ENCODE data around the gene MAPKAP1.

The MAPKAP1 gene

DNA sequence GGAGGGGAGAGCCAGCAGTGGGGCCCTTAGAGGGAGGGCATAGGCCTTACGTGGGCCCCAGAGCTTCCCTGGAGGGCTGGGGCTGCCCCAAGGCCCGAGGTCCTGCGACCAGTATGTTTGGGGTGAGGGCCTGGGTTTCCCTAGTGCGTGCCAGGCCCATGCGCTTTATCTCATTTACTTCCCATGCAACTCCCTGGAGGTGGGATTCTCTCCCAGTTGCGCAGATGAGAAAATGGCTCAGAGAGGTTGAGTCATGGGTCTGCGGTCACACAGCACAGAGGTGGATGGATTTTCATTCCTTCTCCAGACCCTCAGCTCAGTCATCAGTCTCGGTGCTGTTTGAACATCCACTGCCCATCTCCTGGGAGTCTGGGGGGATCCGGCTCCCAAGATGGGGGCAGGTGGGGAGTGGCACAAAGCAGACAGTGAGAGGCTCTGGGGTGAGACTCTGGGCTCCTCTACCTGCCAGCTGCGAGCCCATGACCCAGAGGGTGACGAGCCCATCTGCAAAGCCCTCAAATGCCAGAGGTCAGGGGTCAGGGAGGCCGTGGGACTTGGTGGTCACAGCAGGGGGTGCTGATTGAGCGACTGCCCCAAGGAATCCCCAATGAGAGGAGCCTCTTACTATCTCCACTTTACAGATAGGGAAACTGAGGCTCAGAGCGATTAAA, 274.2 kb downstream of the MAPKAP1 start:
- no peaks in the 10 kb centered on the region for H3K4me1 ChIP-seq (ENCODE audit: control insufficient read depth in 1 of 2, insufficient read depth in 2 of 2, low read length in 2 of 2)
- no peak overlapping the region for H3K4me3 ChIP-seq (ENCODE audit: low read depth in 1 of 2, low read length in 2 of 2)
- H3K36me3 ChIP-seq (ENCODE audit: control insufficient read depth in 1 of 2, insufficient read depth in 2 of 2, low read length in 2 of 2): no peaks in the 10 kb centered on the region
- no peak overlapping the region for H3K9ac ChIP-seq (ENCODE audit: low read depth in 1 of 2, low read length in 2 of 2)
- no peaks in the 10 kb centered on the region for H3K9me3 ChIP-seq (ENCODE audit: control insufficient read depth in 1 of 2, low read length in 2 of 2)
- H3K27me3 ChIP-seq (ENCODE audit: control insufficient read depth in 1 of 2, insufficient read depth in 2 of 2, low read length in 2 of 2): no peaks in the 10 kb centered on the region
- H3K27ac ChIP-seq (ENCODE audit: low read depth, low read length): no peak overlapping the region

DNA sequence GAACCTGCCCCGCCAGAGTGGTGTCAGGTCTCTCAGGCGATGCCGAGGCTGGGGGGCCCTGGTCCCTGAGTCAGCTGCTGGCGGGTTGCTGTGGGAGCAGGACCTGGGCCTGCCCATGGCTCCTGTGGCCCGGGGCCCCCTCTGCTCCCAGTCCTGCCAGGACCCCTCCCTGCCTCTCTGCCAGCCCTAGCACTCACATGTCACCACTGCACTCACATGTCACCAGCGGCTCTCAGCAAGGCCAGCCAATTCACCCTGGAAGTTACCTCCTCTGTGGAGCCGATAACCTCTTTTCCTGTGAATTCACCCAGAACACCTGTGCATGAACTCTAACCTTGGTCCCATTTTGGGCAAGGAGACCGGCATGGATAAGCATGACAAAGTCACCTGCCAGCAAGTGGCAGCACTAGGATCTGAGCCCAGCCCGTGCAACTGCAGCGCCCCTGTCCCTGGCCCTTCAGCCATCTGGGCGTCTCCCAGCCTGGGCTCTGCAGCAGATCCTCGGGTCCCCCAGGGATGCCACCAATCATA, 275.2 kb downstream of the MAPKAP1 start:
- no peaks in the 10 kb centered on the region for H3K9me3 ChIP-seq (ENCODE audit: control insufficient read depth in 1 of 2, low read length in 2 of 2)

DNA sequence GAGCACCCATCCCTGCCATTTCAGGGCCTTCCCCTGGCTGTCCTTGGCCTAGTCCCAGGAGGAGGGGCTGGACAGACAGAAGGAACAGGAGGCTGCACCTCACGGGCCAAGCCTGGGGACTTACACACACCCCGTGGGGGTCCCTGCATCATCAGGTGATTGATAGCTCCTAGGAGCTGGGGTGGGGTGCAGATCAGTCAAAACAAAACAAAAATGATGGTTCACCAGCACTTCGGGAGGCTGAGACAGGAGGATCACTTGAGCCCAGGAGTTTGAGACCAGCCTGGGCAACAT, 276.0 kb downstream of the MAPKAP1 start:
- H3K36me3 ChIP-seq (ENCODE audit: control insufficient read depth in 1 of 2, insufficient read depth in 2 of 2, low read length in 2 of 2): no peaks in the 10 kb centered on the region
- H3K27ac ChIP-seq (ENCODE audit: low read depth, low read length): no peak overlapping the region
- no peak overlapping the region for H3K4me3 ChIP-seq (ENCODE audit: low read depth in 1 of 2, low read length in 2 of 2)
- H3K9ac ChIP-seq (ENCODE audit: low read depth in 1 of 2, low read length in 2 of 2): no peak overlapping the region
- H3K9me3 ChIP-seq (ENCODE audit: control insufficient read depth in 1 of 2, low read length in 2 of 2): no peaks in the 10 kb centered on the region
- no peaks in the 10 kb centered on the region for H3K27me3 ChIP-seq (ENCODE audit: control insufficient read depth in 1 of 2, insufficient read depth in 2 of 2, low read length in 2 of 2)
- H3K4me1 ChIP-seq (ENCODE audit: control insufficient read depth in 1 of 2, insufficient read depth in 2 of 2, low read length in 2 of 2): no peaks in the 10 kb centered on the region

More for the DNA sequence above, 275.2 kb downstream of the MAPKAP1 start:
- H3K27ac ChIP-seq (ENCODE audit: low read depth, low read length): no peak overlapping the region
- H3K9ac ChIP-seq (ENCODE audit: low read depth in 1 of 2, low read length in 2 of 2): no peak overlapping the region
- no peaks in the 10 kb centered on the region for H3K27me3 ChIP-seq (ENCODE audit: control insufficient read depth in 1 of 2, insufficient read depth in 2 of 2, low read length in 2 of 2)
- H3K4me1 ChIP-seq (ENCODE audit: control insufficient read depth in 1 of 2, insufficient read depth in 2 of 2, low read length in 2 of 2): no peaks in the 10 kb centered on the region
- no peaks in the 10 kb centered on the region for H3K36me3 ChIP-seq (ENCODE audit: control insufficient read depth in 1 of 2, insufficient read depth in 2 of 2, low read length in 2 of 2)
- H3K4me3 ChIP-seq (ENCODE audit: low read depth in 1 of 2, low read length in 2 of 2): no peak overlapping the region

DNA sequence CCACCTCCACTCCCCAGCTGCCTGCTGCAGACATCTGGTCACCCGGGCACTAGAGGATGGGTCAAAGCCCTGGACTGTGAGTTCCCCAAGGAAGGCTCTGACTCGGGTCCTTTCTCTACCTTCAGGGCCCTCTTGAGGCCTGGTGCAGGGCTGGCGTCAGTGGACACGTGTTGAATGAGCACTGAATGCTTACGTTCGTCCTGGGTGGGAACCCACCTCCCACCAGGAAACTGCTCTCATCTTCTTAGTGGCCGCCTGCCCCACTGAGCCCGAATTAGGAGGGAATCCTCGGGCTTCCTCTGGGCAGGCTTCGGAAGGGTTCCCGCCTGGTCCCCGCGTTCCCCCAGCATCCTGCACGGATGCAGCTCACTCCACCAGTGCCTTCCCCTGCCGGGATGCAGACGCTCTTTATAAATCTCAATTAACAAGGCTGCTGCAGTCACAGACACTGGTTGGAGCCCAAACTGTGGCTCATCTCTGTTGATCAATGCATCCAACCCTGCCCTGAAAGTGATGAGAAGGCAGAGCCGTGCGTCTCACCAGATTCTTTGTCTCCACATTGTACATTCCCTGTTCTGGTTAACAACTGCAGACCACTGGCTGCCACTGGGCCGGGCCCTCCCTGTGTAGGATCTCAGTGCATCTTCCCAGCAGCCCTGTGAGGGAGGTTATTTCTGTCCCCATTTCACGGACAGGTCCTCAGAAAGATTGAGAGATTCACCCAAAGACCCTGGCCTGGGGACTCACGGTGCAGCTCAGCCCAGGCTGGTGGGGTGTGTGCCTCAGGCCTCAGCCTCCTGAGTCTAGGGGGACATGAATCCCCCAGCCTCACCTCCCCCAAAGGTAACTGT, 276.6 kb downstream of the MAPKAP1 start:
- no peaks in the 10 kb centered on the region for H3K4me1 ChIP-seq (ENCODE audit: control insufficient read depth in 1 of 2, insufficient read depth in 2 of 2, low read length in 2 of 2)
- H3K9ac ChIP-seq (ENCODE audit: low read depth in 1 of 2, low read length in 2 of 2): no peak overlapping the region
- H3K27me3 ChIP-seq (ENCODE audit: control insufficient read depth in 1 of 2, insufficient read depth in 2 of 2, low read length in 2 of 2): no peaks in the 10 kb centered on the region
- H3K4me3 ChIP-seq (ENCODE audit: low read depth in 1 of 2, low read length in 2 of 2): no peak overlapping the region
- no peaks in the 10 kb centered on the region for H3K9me3 ChIP-seq (ENCODE audit: control insufficient read depth in 1 of 2, low read length in 2 of 2)
- no peak overlapping the region for H3K27ac ChIP-seq (ENCODE audit: low read depth, low read length)
- no peaks in the 10 kb centered on the region for H3K36me3 ChIP-seq (ENCODE audit: control insufficient read depth in 1 of 2, insufficient read depth in 2 of 2, low read length in 2 of 2)

DNA sequence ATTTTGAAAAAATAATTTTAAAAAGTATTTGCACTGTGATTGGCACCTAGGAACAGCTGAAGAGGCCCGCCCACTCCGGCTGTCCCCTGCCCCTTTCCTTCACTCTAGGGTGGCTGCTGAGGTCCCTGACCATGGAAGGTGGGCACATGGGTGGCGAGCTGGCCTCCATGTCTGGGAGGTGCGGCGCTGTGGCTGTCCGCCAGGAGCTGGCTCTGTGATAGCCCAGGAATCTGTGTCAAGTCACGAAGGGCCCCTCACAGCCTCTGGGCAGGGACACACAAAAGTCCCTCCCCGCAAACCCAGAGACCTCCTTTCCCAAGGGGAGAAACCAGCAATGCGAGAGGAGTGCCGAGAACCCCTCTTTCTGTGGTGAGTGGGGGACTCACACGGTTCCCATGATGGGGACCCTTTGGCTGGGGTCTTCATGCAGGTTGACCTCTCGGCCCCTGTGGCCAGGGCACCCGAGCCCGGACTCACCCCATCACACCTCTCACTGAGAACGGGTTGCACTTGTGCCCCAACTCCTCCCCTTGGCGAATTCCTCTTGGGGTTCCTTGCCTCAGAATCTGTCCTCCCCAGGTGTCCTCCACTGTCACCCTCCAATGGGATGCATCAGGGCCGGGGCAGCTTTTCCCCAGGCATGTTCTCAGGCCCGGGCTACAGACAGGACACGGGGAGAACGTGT, 277.4 kb downstream of the MAPKAP1 start:
- Histone ChIP-seq H3K27me3 (ENCODE audit: control insufficient read depth in 1 of 2, insufficient read depth in 2 of 2, low read length in 2 of 2) (no peaks in the 10 kb centered on the region), H3K27ac (ENCODE audit: low read depth, low read length) (no peak overlapping the region), H3K9me3 (ENCODE audit: control insufficient read depth in 1 of 2, low read length in 2 of 2) (no peaks in the 10 kb centered on the region), H3K4me1 (ENCODE audit: control insufficient read depth in 1 of 2, insufficient read depth in 2 of 2, low read length in 2 of 2) (no peaks in the 10 kb centered on the region), H3K9ac (ENCODE audit: low read depth in 1 of 2, low read length in 2 of 2) (no peak overlapping the region), H3K4me3 (ENCODE audit: low read depth in 1 of 2, low read length in 2 of 2) (no peak overlapping the region), H3K36me3 (ENCODE audit: control insufficient read depth in 1 of 2, insufficient read depth in 2 of 2, low read length in 2 of 2) (no peaks in the 10 kb centered on the region)

DNA sequence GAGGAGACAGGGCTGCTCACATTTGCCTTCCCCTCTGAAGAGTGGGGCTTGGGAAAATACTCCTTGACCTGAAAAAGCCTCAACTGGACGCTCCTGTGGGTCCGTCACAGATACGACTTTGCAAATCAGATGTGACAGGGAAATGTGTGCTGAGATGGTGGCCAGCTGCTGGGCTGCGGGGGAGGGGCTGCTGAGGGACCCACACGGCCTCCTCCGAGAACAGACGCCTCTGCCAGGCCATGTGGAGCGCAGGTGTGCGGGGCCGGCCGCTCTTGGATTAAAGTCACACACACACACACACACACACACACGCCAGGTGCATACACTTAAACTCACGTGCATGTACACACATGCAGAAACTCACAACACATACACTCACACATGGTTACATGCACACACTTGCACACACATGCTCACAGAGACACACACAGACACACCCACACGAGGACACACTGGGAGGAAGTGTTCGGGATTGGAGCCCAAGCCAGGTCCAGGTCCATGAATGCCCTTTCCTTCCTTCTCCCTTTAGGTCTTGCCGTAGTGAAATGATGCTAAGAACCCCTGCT, 278.0 kb downstream of the MAPKAP1 start:
- no peak overlapping the region for H3K9ac ChIP-seq (ENCODE audit: low read depth in 1 of 2, low read length in 2 of 2)

DNA sequence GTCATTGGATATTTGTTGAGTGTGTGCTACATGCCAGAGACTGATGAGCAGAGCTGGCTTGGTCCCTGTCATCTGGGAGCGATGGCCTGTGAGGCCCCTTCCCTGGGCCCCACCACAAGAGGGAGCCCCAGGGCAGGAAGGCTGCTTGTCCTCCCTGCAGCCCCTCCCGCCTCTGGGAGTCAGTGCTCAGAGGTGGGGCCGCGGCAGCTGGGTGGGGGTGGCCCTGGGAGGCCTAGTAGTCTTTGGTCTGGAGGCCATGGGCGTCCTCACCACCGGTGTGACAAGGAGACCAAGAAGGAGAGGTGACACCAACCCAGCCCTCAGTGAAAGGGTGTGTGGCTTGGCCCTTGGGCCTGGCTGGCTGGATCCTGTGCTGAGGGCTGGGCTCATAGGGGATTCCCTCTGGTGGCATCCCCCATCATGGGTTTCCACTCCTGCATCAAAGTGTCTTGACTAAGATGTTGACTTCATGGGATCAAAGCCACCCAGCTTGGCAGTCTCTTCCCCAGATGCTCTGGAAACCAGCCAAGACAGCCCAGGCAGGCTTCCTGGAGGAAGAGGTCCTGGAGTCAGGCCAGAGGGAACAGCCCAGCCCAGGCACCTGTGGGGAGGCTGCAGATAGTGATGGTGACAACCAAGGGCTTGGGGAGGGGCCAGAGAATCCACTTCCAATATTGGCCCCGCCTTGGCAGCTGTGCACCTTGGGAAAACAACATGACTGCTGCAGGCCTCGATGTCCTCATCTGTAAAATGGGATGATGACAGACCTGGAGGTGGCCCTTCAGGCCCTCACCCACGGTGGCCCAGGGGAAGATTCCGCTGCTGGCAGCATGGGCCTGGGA, 278.7 kb downstream of the MAPKAP1 start:
- Histone ChIP-seq H3K27ac (ENCODE audit: low read depth, low read length) (no peak overlapping the region), H3K36me3 (ENCODE audit: control insufficient read depth in 1 of 2, insufficient read depth in 2 of 2, low read length in 2 of 2) (no peaks in the 10 kb centered on the region), H3K4me3 (ENCODE audit: low read depth in 1 of 2, low read length in 2 of 2) (no peak overlapping the region), H3K9ac (ENCODE audit: low read depth in 1 of 2, low read length in 2 of 2) (no peak overlapping the region), H3K9me3 (ENCODE audit: control insufficient read depth in 1 of 2, low read length in 2 of 2) (no peaks in the 10 kb centered on the region), H3K4me1 (ENCODE audit: control insufficient read depth in 1 of 2, insufficient read depth in 2 of 2, low read length in 2 of 2) (no peaks in the 10 kb centered on the region), H3K27me3 (ENCODE audit: control insufficient read depth in 1 of 2, insufficient read depth in 2 of 2, low read length in 2 of 2) (no peaks in the 10 kb centered on the region)

More for the DNA sequence above, 278.0 kb downstream of the MAPKAP1 start:
- Histone ChIP-seq H3K4me1 (ENCODE audit: control insufficient read depth in 1 of 2, insufficient read depth in 2 of 2, low read length in 2 of 2) (no peaks in the 10 kb centered on the region), H3K4me3 (ENCODE audit: low read depth in 1 of 2, low read length in 2 of 2) (no peak overlapping the region), H3K9me3 (ENCODE audit: control insufficient read depth in 1 of 2, low read length in 2 of 2) (no peaks in the 10 kb centered on the region), H3K27ac (ENCODE audit: low read depth, low read length) (no peak overlapping the region), H3K36me3 (ENCODE audit: control insufficient read depth in 1 of 2, insufficient read depth in 2 of 2, low read length in 2 of 2) (no peaks in the 10 kb centered on the region), H3K27me3 (ENCODE audit: control insufficient read depth in 1 of 2, insufficient read depth in 2 of 2, low read length in 2 of 2) (no peaks in the 10 kb centered on the region)

DNA sequence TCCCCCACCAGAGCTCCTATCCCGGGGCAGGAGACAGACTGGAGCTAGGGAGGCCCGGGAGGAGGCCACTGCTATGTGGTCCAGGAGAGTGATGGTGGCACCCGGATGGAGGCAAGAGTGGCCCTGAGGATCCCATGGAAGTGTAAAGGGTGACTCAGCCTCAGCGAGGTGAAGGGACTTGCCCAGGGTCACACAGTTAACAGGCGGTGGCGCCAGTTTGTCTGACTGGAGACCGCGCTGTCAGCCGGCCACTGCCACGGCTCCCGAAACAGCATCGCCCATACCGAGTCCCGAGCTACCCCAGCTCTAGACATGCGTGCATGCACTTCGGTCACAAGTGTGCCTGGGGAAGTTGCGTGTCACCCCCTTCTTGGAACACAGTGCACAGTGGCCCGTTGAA, 279.5 kb downstream of the MAPKAP1 start:
- H3K4me1 ChIP-seq (ENCODE audit: control insufficient read depth in 1 of 2, insufficient read depth in 2 of 2, low read length in 2 of 2): no peaks in the 10 kb centered on the region
- H3K9ac ChIP-seq (ENCODE audit: low read depth in 1 of 2, low read length in 2 of 2): no peak overlapping the region
- no peaks in the 10 kb centered on the region for H3K27me3 ChIP-seq (ENCODE audit: control insufficient read depth in 1 of 2, insufficient read depth in 2 of 2, low read length in 2 of 2)
- no peak overlapping the region for H3K4me3 ChIP-seq (ENCODE audit: low read depth in 1 of 2, low read length in 2 of 2)
- H3K36me3 ChIP-seq (ENCODE audit: control insufficient read depth in 1 of 2, insufficient read depth in 2 of 2, low read length in 2 of 2): no peaks in the 10 kb centered on the region
- no peak overlapping the region for H3K27ac ChIP-seq (ENCODE audit: low read depth, low read length)
- no peaks in the 10 kb centered on the region for H3K9me3 ChIP-seq (ENCODE audit: control insufficient read depth in 1 of 2, low read length in 2 of 2)

DNA sequence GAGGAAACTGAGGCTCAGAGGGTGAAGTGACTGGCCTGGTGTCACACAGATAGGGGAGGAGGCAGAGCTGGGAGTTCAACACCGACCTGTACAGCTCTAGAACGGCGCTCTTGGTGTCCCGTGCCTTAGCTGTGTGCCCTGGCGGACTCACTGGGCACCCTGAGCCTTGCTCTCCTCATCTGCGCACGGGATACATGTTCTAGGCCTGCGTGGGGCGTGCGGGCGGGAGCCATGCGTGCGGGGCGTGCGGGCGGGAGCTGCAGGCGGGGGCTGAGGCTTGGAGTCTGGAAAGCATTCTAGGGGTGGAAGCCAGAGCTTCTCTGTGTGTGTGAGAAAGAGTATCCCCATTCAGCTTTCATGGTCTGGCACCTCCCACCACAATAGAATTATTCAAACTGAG, 280.1 kb downstream of the MAPKAP1 start:
- no peaks in the 10 kb centered on the region for H3K27me3 ChIP-seq (ENCODE audit: control insufficient read depth in 1 of 2, insufficient read depth in 2 of 2, low read length in 2 of 2)
- no peak overlapping the region for H3K9ac ChIP-seq (ENCODE audit: low read depth in 1 of 2, low read length in 2 of 2)
- no peaks in the 10 kb centered on the region for H3K36me3 ChIP-seq (ENCODE audit: control insufficient read depth in 1 of 2, insufficient read depth in 2 of 2, low read length in 2 of 2)
- no peaks in the 10 kb centered on the region for H3K4me1 ChIP-seq (ENCODE audit: control insufficient read depth in 1 of 2, insufficient read depth in 2 of 2, low read length in 2 of 2)
- H3K27ac ChIP-seq (ENCODE audit: low read depth, low read length): no peak overlapping the region
- H3K9me3 ChIP-seq (ENCODE audit: control insufficient read depth in 1 of 2, low read length in 2 of 2): no peaks in the 10 kb centered on the region
- no peak overlapping the region for H3K4me3 ChIP-seq (ENCODE audit: low read depth in 1 of 2, low read length in 2 of 2)

All from duodenal mucosa (tissue), 2 donors.